Endothelial cell of umbilical vein (primary cell): ENCODE results near the gene SBDS.
"Not testable (repeated sequence)": the region's sequence is repeated elsewhere in the genome, so short reads cannot be mapped to it uniquely, and the experiment has no call there.

ENCODE experiments used
- GATA2 ChIP-seq: IDR thresholded peaks from 2 replicates; pipeline ENCODE4 v1.7.0; 2011; ENCODE audit warnings: low read depth, mild to moderate bottlenecking, moderate library complexity, mixed read lengths, low read length; ENCODE audit not compliant: insufficient read length, insufficient read depth
- JUN ChIP-seq: IDR thresholded peaks from 2 replicates; pipeline ENCODE4 v1.6.1; 2011; ENCODE audit warnings: borderline replicate concordance, low read depth; ENCODE audit not compliant: insufficient read length, insufficient read depth
- POLR2A ChIP-seq: IDR thresholded peaks from 2 replicates; pipeline ENCODE4 v1.6.1; 2012; ENCODE audit warnings: low read depth, mild to moderate bottlenecking, control low read depth, low read length
- TF ChIP-seq, protein P1 (sequence below): IDR thresholded peaks from 2 replicates; pipeline ENCODE4 v1.6.1; 2011; ENCODE audit not compliant: insufficient read depth, insufficient read length
- TF ChIP-seq, protein P2 (sequence below), 2 donors: IDR thresholded peaks; 1 replicate in 1 of 2; 2 replicates in 1 of 2; pipeline ENCODE4 v1.5.1; 2011; ENCODE audit warnings: low read length in 2 of 2, mild to moderate bottlenecking in 2 of 2, moderate library complexity in 2 of 2, control low read depth in 1 of 2, inconsistent platforms in 1 of 2, low read depth in 1 of 2; ENCODE audit not compliant: insufficient read depth in 1 of 2; ENCODE audit errors: extremely low read depth in 1 of 2

DNA sequence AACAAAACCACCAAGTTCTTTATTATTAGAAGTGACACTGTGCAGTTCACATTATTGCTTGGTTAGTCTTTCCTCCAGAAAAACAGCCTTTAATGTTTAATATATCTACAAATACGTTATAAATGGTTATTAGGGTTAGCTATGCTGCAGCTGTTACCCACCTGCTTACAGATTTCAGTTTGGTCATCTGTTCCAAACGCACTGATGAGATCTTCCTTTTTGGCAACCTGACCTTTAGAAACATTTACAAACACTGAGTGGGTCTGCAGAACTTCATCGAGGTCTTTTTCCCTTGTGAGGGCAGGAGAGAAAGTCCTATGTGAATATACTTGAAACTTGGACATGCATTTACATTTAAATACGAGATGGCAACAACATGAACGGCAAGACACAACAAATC lies 1.3 kb downstream of the SBDS start:
- TF ChIP-seq GATA2, JUN, POLR2A: not testable (repeated sequence)
- TF ChIP-seq, protein P1, sequence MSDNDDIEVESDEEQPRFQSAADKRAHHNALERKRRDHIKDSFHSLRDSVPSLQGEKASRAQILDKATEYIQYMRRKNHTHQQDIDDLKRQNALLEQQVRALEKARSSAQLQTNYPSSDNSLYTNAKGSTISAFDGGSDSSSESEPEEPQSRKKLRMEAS: not testable (repeated sequence)
- TF ChIP-seq, protein P2, sequence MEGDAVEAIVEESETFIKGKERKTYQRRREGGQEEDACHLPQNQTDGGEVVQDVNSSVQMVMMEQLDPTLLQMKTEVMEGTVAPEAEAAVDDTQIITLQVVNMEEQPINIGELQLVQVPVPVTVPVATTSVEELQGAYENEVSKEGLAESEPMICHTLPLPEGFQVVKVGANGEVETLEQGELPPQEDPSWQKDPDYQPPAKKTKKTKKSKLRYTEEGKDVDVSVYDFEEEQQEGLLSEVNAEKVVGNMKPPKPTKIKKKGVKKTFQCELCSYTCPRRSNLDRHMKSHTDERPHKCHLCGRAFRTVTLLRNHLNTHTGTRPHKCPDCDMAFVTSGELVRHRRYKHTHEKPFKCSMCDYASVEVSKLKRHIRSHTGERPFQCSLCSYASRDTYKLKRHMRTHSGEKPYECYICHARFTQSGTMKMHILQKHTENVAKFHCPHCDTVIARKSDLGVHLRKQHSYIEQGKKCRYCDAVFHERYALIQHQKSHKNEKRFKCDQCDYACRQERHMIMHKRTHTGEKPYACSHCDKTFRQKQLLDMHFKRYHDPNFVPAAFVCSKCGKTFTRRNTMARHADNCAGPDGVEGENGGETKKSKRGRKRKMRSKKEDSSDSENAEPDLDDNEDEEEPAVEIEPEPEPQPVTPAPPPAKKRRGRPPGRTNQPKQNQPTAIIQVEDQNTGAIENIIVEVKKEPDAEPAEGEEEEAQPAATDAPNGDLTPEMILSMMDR (IDR thresholded peaks at IDR 0.05; ENCODE audit: extremely low read depth in 1 of 2, insufficient read depth in 1 of 2, low read depth in 1 of 2, low read length in 2 of 2): not testable (repeated sequence)
